HG02970 (cell line): Measurements from ENCODE around the gene KHDC1L.
"Not testable (repeated sequence)": the region's sequence is repeated elsewhere in the genome, so short reads cannot be mapped to it uniquely, and the experiment has no call there.

Experiments
- ATAC-seq: cut with Tn5 transposase; IDR thresholded peaks from one replicate; pipeline ENCODE4 v1.9.1; 2021; ENCODE audit warnings: mild to moderate bottlenecking, moderate library complexity, moderate number of reproducible peaks; ENCODE audit not compliant: unreplicated experiment, low FRiP score

KHDC1L gene

GRCh38 chr6:73207221-73207837, 18.0 kb downstream of the KHDC1L start:
- ATAC-seq: no peak

- ATAC-seq: no peak
Measured at GRCh38 chr6:73204252-73204651, 21.0 kb downstream of the KHDC1L start.

- no peak for ATAC-seq
Measured at GRCh38 chr6:73203098-73203497, 22.2 kb downstream of the KHDC1L start.

GRCh38 chr6:73200735-73201134, 24.6 kb downstream of the KHDC1L start:
- no peak for ATAC-seq

- ATAC-seq: no peak
Measured at GRCh38 chr6:73200247-73200646, 25.0 kb downstream of the KHDC1L start.

GRCh38 chr6:73194744-73195143, 30.6 kb downstream of the KHDC1L start:
- no peak for ATAC-seq

GRCh38 chr6:73193302-73193701, 32.0 kb downstream of the KHDC1L start:
- not testable (repeated sequence) for ATAC-seq

GRCh38 chr6:73182021-73182607, 43.2 kb downstream of the KHDC1L start:
- ATAC-seq: no peak

- peak; percentile 78 for ATAC-seq
Measured at GRCh38 chr6:73180763-73181619, 44.3 kb downstream of the KHDC1L start.

- no peak for ATAC-seq
Measured at GRCh38 chr6:73180076-73180738, 45.1 kb downstream of the KHDC1L start.

GRCh38 chr6:73177221-73177944, 47.9 kb downstream of the KHDC1L start:
- no peak for ATAC-seq

GRCh38 chr6:73176057-73176456, 49.2 kb downstream of the KHDC1L start:
- ATAC-seq: no peak

- no peak for ATAC-seq
Measured at GRCh38 chr6:73174646-73175045, 50.6 kb downstream of the KHDC1L start.
